Mesothelial cell of epicardium (in vitro differentiated cells): ENCODE measurements around the gene MACROH2A1. TPM values are rescaled to one million over a fixed set of nuclear protein-coding genes. Genes with fewer than 3 reads are reported as not detected.

Experiments used
- DNase-seq, 2 experiments: peaks; one replicate each; pipeline ENCODE4 v3.0.0; 2021; ENCODE audit warnings: low spot score in 2 of 2; ENCODE audit not compliant: unreplicated experiment in 2 of 2
- H3K27ac Mint-ChIP-seq: 2 replicates; pipeline ENCODE4 v1.8.0; 2021; ENCODE audit warnings: mixed read lengths
- H3K27me3 Mint-ChIP-seq: 2 replicates; pipeline ENCODE4 v1.8.0; 2021; ENCODE audit warnings: low read depth, mixed read lengths
- H3K36me3 Mint-ChIP-seq: 2 replicates; pipeline ENCODE4 v1.8.0; 2021; ENCODE audit warnings: mixed read lengths
- H3K4me1 Mint-ChIP-seq: 2 replicates; pipeline ENCODE4 v1.8.0; 2021; ENCODE audit warnings: mixed read lengths
- H3K4me3 Mint-ChIP-seq: 2 replicates; pipeline ENCODE4 v1.8.0; 2021; ENCODE audit warnings: mild to moderate bottlenecking, moderate library complexity, mixed read lengths
- H3K9me3 Mint-ChIP-seq: 2 replicates; pipeline ENCODE4 v1.8.0; 2021; ENCODE audit warnings: mixed read lengths
- CTCF ChIP-seq: fragments of 200-600 bp; sonication (generic); IDR thresholded peaks from one replicate; pipeline ENCODE4 v1.5.0; 2021; ENCODE audit warnings: antibody characterized with exemption; ENCODE audit not compliant: unreplicated experiment
- total RNA-seq: library from RNA; stranded (reverse); gene quantifications from 3 replicates; pipeline ENCODE4 v1.2.1, GENCODE V29; 2021

MACROH2A1 gene
- total RNA-seq, 1 donor from 2014 or later: 276 TPM

GRCh38 chr5:135437796-135438560 lies 38.9 kb upstream of the MACROH2A1 start:
- H3K4me3 Mint-ChIP-seq: no peak overlapping the region
- H3K4me1 Mint-ChIP-seq: peaks cover 76% of the 10 kb centered on the region
- no peaks in the 10 kb centered on the region for H3K36me3 Mint-ChIP-seq
- H3K9me3 Mint-ChIP-seq: no peaks in the 10 kb centered on the region
- H3K27me3 Mint-ChIP-seq: peaks cover 3% of the 10 kb centered on the region
- peak overlapping the region; percentile 87 for H3K27ac Mint-ChIP-seq
- DNase-seq: no peak
- TF ChIP-seq CTCF: no peak

GRCh38 chr5:135437422-135437795 lies 38.4 kb upstream of the MACROH2A1 start:
- Mint-ChIP-seq H3K4me1 (peaks cover 70% of the 10 kb centered on the region), H3K4me3 (no peak overlapping the region), H3K27me3 (peaks cover 3% of the 10 kb centered on the region), H3K9me3 (no peaks in the 10 kb centered on the region), H3K36me3 (no peaks in the 10 kb centered on the region), H3K27ac (peak overlapping the region; percentile 87)
- DNase-seq: no peak
- no peak for TF ChIP-seq CTCF

GRCh38 chr5:135436951-135437418 lies 38.0 kb upstream of the MACROH2A1 start:
- H3K4me3 Mint-ChIP-seq: no peak overlapping the region
- peaks cover 3% of the 10 kb centered on the region for H3K27me3 Mint-ChIP-seq
- H3K9me3 Mint-ChIP-seq: no peaks in the 10 kb centered on the region
- peaks cover 66% of the 10 kb centered on the region for H3K4me1 Mint-ChIP-seq
- DNase-seq: no peak
- H3K36me3 Mint-ChIP-seq: no peaks in the 10 kb centered on the region
- no peak for TF ChIP-seq CTCF
- H3K27ac Mint-ChIP-seq: peak overlapping the region; percentile 87

DNA sequence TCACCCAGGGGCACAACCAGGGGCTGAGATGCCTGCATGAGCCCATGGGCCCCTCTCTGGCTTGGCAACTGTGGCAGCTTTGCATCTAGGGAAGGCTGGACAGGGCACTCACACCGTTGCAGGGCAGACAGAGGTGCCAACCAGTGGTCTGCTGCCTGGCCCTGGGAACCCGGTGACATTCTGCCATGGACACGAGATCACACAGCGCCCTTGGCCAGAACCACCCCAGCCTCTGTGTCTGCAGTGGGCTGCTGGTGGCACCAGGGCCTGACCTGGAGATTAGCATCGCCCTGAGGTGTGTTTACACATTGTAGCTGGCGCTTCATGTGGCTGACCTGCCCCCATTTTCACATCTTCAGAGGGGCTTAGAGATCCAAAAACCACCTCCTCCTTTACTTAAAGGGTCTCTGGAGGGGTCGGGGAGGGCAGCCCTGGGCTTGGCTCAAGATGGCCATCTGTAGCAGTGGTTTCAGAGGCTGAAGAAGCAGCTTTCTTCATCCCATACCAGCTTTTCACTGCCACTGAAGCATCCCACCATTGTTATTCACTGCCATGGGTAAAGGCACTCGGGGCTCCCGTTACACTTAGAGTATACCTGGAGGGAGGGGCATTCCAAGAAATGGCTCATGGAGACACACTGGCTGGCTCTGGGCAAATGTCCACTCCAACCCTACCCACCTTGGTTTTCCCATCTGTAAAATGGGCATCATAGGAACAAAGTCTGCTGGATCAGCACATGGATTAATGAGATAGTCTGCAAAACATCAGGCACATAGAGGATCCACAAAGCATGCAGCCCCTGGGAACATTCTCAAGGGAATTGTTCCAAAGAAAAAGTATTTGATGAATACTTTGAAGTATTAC lies 36.7 kb upstream of the MACROH2A1 start:
- TF ChIP-seq CTCF: no peak
- no peak overlapping the region for H3K4me3 Mint-ChIP-seq
- H3K9me3 Mint-ChIP-seq: no peaks in the 10 kb centered on the region
- no peaks in the 10 kb centered on the region for H3K36me3 Mint-ChIP-seq
- peak overlapping the region; percentile 87 for H3K27ac Mint-ChIP-seq
- peaks cover 54% of the 10 kb centered on the region for H3K4me1 Mint-ChIP-seq
- H3K27me3 Mint-ChIP-seq: peaks cover 3% of the 10 kb centered on the region
- no peak for DNase-seq

GRCh38 chr5:135434591-135435466 lies 35.8 kb upstream of the MACROH2A1 start:
- H3K4me3 Mint-ChIP-seq: no peak overlapping the region
- peak overlapping the region; percentile 54 for H3K27ac Mint-ChIP-seq
- DNase-seq: no peak
- peaks cover 3% of the 10 kb centered on the region for H3K27me3 Mint-ChIP-seq
- no peak for TF ChIP-seq CTCF
- H3K9me3 Mint-ChIP-seq: no peaks in the 10 kb centered on the region
- H3K4me1 Mint-ChIP-seq: peaks cover 59% of the 10 kb centered on the region
- H3K36me3 Mint-ChIP-seq: no peaks in the 10 kb centered on the region
